ENCODE data around the gene RASGRP2. TPM values are rescaled to one million over a fixed set of nuclear protein-coding genes. Genes with fewer than 3 reads are reported as not detected.

Gene RASGRP2
- total and polyA plus RNA-seq, 10 donors = 148 to 283 (median 213) TPM

GRCh38 chr11:64679846-64680245 is 64.1 kb downstream of the RASGRP2 start:
- DNase-seq = no peak
- Histone ChIP-seq H3K4me1 (peaks cover 0 to 12% (median 6%) of the 10 kb centered on the region in 6 donors), H3K36me3 (no peaks in the 10 kb centered on the region), H3K27ac (no peak overlapping the region), H3K9me3 (no peaks in the 10 kb centered on the region), H3K4me3 (no peak overlapping the region), H3K27me3 (replicated peaks in 1 of 7) (peaks cover 0 to 30% (median 6%) of the 10 kb centered on the region in 7 donors)
- TF ChIP-seq CTCF (IDR thresholded peaks at IDR 0.05 in 8 of 11, conservative IDR thresholded peaks at IDR 0.05 in 3 of 11) = no peak
- no peak for TF ChIP-seq POLR2AphosphoS5 (IDR thresholded peaks at IDR 0.05)
- no peak for TF ChIP-seq POLR2A (IDR thresholded peaks at IDR 0.05)
- intact Hi-C loops (cut with DNase I; ENCODE audit: low total_unique reads) = no loop called here
- 32 to 38% (median 33%) methylated on average over 2 of the region's 2 CpGs for WGBS, 5 donors

DNA sequence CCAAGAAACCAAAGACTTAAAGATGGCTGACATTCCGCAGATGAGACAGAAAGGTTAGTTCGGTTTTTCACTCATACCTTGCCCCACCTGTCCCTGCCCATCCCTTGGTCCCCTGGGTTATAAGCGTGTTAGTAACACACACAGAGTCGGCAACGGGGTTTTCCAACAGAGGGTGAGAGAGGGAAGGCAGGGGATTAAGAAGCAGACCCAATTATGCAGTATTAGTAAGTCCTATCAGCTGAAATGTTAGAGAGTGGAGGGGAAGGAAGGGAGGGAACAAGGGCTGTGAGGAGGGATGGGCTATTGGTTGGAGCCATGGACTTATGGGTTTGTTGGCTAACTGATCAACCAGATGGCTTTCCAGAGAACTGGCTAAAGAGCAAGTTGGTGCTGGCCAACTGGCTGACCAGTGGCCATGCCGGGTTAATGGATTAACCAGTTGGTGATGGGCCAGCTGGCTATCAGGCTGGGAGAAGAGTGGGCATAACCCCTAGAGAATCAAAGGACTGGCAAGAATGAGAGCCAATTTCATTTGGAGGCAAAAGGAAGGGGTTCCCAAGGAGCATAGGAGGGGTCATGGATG is 66.4 kb downstream of the RASGRP2 start:
- H3K4me1 ChIP-seq = peaks cover 0 to 12% (median 6%) of the 10 kb centered on the region in 6 donors
- no peak overlapping the region for H3K27ac ChIP-seq
- no peak for DNase-seq
- H3K36me3 ChIP-seq = no peaks in the 10 kb centered on the region
- intact Hi-C loops (cut with DNase I; ENCODE audit: low total_unique reads) = no loop called here
- TF ChIP-seq POLR2A (IDR thresholded peaks at IDR 0.05) (no peak), POLR2AphosphoS5 (IDR thresholded peaks at IDR 0.05) (no peak), CTCF (IDR thresholded peaks at IDR 0.05 in 8 of 11, conservative IDR thresholded peaks at IDR 0.05 in 3 of 11) (no peak)
- 79 to 90% (median 85%) methylated on average over 6 of the region's 6 CpGs for WGBS, 5 donors
- H3K27me3 ChIP-seq (replicated peaks in 1 of 7) = peaks cover 0 to 33% (median 6%) of the 10 kb centered on the region in 7 donors
- no peak overlapping the region for H3K4me3 ChIP-seq
- H3K9me3 ChIP-seq = no peaks in the 10 kb centered on the region

Other genes with a start within 250 kb of the RASGRP2 start
- 1 to 10 TPM in 1 of 7 donors, under 1 TPM in 4, not detected in 2; 0.27 to 1.5 (median 0.72) TPM for gene SLC22A11, start 188.2 kb downstream of the RASGRP2 start, total RNA-seq
- under 1 TPM; 0.04 to 0.17 (median 0.16) TPM for gene SLC22A11, start 188.2 kb downstream of the RASGRP2 start, polyA plus RNA-seq
- gene SLC22A12, start 152.9 kb downstream of the RASGRP2 start, total RNA-seq = not detected
- not detected for gene SLC22A12, start 152.9 kb downstream of the RASGRP2 start, polyA plus RNA-seq
- gene NRXN2, start 20.9 kb downstream of the RASGRP2 start, total RNA-seq = 10 to 100 TPM in 1 of 7 donors, 1 to 10 TPM in 6; 2.2 to 12.9 (median 3.3) TPM
- 1 to 10 TPM in 1 of 3 donors, under 1 TPM in 2; 0.59 to 1.4 (median 0.61) TPM for gene NRXN2, start 20.9 kb downstream of the RASGRP2 start, polyA plus RNA-seq
- gene PYGM, start 15.8 kb upstream of the RASGRP2 start, total RNA-seq = 1 to 10 TPM; 2.7 to 7.2 (median 5.1) TPM
- gene PYGM, start 15.8 kb upstream of the RASGRP2 start, polyA plus RNA-seq = 1 to 10 TPM; 1.7 to 2.4 (median 2.1) TPM
- gene SF1, start 34.4 kb upstream of the RASGRP2 start, total RNA-seq = 100 to 1,000 TPM; 359 to 585 (median 458) TPM
- 100 to 1,000 TPM in 2 of 3 donors, 10 to 100 TPM in 1; 54.2 to 140 (median 121) TPM for gene SF1, start 34.4 kb upstream of the RASGRP2 start, polyA plus RNA-seq
- gene MAP4K2, start 59.1 kb upstream of the RASGRP2 start, total RNA-seq = 100 to 1,000 TPM in 1 of 7 donors, 10 to 100 TPM in 6; 41.5 to 106 (median 57.4) TPM
- gene MAP4K2, start 59.1 kb upstream of the RASGRP2 start, polyA plus RNA-seq = 10 to 100 TPM; 40.8 to 70.8 (median 63.8) TPM
- 10 to 100 TPM; 20.1 to 33.6 (median 28.2) TPM for gene MEN1, start 66.4 kb upstream of the RASGRP2 start, total RNA-seq
- gene MEN1, start 66.4 kb upstream of the RASGRP2 start, polyA plus RNA-seq = 10 to 100 TPM; 17.8 to 27.6 (median 20.5) TPM
- gene CDC42BPG, start 100.5 kb upstream of the RASGRP2 start, total RNA-seq = 1 to 10 TPM; 1.9 to 4.6 (median 2.6) TPM
- gene CDC42BPG, start 100.5 kb upstream of the RASGRP2 start, polyA plus RNA-seq = 1 to 10 TPM in 2 of 3 donors, under 1 TPM in 1; 0.74 to 2.0 (median 1.0) TPM
- 100 to 1,000 TPM; 117 to 337 (median 201) TPM for gene EHD1, start 134.5 kb upstream of the RASGRP2 start, total RNA-seq
- 10 to 100 TPM; 51.9 to 93.9 (median 53.7) TPM for gene EHD1, start 134.5 kb upstream of the RASGRP2 start, polyA plus RNA-seq
- 10 to 100 TPM; 32.7 to 57.3 (median 40.3) TPM for gene ATG2A, start 173.1 kb upstream of the RASGRP2 start, total RNA-seq
- 10 to 100 TPM; 14.3 to 30.3 (median 28.8) TPM for gene ATG2A, start 173.1 kb upstream of the RASGRP2 start, polyA plus RNA-seq
- 10 to 100 TPM; 21.9 to 45.1 (median 30.4) TPM for gene PPP2R5B, start 180.5 kb upstream of the RASGRP2 start, total RNA-seq
- 10 to 100 TPM; 10.8 to 25.4 (median 15.2) TPM for gene PPP2R5B, start 180.5 kb upstream of the RASGRP2 start, polyA plus RNA-seq
- gene GPHA2, start 191.8 kb upstream of the RASGRP2 start, total RNA-seq = not detected
- gene GPHA2, start 191.8 kb upstream of the RASGRP2 start, polyA plus RNA-seq = 1 to 10 TPM in 2 of 3 donors, under 1 TPM in 1; 0.89 to 4.4 (median 1.2) TPM
- under 1 TPM in 4 of 7 donors, not detected in 3; 0.40 to 0.98 (median 0.86) TPM for gene MAJIN, start 228.0 kb upstream of the RASGRP2 start, total RNA-seq
- gene MAJIN, start 228.0 kb upstream of the RASGRP2 start, polyA plus RNA-seq = 1 to 10 TPM in 2 of 3 donors, under 1 TPM in 1; 0.59 to 2.6 (median 1.5) TPM

Data from spleen (tissue), 11 donors.